PC-3 (cell line): ENCODE measurements around the gene CEP97.

Experiments used
- EZH2 ChIP-seq: fragments of 300-600 bp; sonication (generic); IDR thresholded peaks from one replicate; pipeline ENCODE4 v1.6.1; 2017; ENCODE audit warnings: antibody characterized with exemption, mild to moderate bottlenecking, low read length; ENCODE audit not compliant: unreplicated experiment
- EZH2phosphoT487 ChIP-seq: fragments of 300-600 bp; sonication (generic); IDR thresholded peaks from 2 replicates; pipeline ENCODE4 v1.6.1; 2018; ENCODE audit warnings: mild to moderate bottlenecking, antibody characterized with exemption, low read length, borderline replicate concordance
- TF ChIP-seq, protein P1 (sequence below): fragments of 300-600 bp; sonication (generic); conservative IDR thresholded peaks from 2 replicates; pipeline ENCODE4 v1.5.1; 2017; ENCODE audit warnings: antibody characterized with exemption, low read depth, mild to moderate bottlenecking, low read length

DNA sequence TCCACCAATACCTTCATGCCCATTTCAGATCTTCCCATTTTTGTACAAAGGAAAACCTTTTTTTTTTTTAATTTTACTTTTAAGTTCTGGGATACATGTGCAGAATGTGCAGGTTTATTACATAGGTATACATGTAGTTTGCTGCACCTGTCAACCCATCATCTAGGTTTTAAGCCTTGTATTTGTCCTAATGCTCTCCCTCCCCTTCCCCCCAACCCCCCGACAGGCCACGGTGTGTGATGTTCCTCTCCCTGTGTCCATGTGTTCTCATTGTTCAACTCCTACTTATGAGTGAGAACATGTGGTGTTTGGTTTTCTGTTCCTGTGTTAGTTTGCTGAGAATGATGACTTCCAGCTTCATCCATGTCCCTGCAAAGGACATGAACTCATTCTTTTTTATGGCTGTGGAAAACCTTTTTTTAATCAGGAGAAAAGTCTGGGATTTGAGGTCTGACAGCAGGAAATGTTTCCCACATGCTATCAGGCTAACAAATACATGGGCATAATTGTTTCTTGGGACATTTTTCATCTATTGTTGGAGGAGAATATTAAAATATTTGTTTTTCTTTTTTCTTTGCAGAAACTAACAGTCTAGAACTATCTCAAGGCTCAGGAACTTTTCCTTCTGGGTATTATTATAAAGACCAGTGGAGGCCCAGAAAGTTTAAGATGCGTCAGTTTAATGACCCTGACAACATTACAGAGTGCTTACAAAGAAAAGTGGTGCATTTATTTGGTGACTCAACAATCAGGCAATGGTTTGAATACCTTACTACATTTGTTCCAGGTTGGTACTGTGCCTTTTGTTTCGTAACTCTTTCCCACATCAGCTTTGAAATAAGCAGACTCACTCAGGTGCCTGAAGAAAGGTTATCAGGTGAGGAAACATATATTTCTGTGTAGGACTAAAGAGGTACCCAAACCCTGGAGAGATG lies 92.1 kb downstream of the CEP97 start:
- TF ChIP-seq, protein P1, sequence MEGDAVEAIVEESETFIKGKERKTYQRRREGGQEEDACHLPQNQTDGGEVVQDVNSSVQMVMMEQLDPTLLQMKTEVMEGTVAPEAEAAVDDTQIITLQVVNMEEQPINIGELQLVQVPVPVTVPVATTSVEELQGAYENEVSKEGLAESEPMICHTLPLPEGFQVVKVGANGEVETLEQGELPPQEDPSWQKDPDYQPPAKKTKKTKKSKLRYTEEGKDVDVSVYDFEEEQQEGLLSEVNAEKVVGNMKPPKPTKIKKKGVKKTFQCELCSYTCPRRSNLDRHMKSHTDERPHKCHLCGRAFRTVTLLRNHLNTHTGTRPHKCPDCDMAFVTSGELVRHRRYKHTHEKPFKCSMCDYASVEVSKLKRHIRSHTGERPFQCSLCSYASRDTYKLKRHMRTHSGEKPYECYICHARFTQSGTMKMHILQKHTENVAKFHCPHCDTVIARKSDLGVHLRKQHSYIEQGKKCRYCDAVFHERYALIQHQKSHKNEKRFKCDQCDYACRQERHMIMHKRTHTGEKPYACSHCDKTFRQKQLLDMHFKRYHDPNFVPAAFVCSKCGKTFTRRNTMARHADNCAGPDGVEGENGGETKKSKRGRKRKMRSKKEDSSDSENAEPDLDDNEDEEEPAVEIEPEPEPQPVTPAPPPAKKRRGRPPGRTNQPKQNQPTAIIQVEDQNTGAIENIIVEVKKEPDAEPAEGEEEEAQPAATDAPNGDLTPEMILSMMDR: no peak
- TF ChIP-seq EZH2: no peak
- TF ChIP-seq EZH2phosphoT487: no peak
